ENCODE measurements around the gene IL1RAPL1. TPM values are rescaled to one million over a fixed set of nuclear protein-coding genes. Genes with fewer than 3 reads are reported as not detected.
A peak's percentile ranks its signal among the peaks of the same experiment; 100 is the strongest.

Gene IL1RAPL1
- total RNA-seq, 4 donors from 2014 or later, result 0.16 to 0.46 TPM; not detected in 2

GRCh38 chrX:29478336-29479069 is 891.3 kb downstream of the IL1RAPL1 start:
- intact Hi-C loops (cut with DNase I; ENCODE audit: low total_unique reads), result no loop called here
- no peaks in the 10 kb centered on the region for H3K27me3 ChIP-seq
- no peaks in the 10 kb centered on the region for H3K9me3 ChIP-seq
- no peaks in the 10 kb centered on the region for H3K36me3 ChIP-seq
- in situ Hi-C loops (cut with MboI; ENCODE audit: low sequenced_read_pairs in 4 of 4), result loop anchor here in 1 of 4 donors (25.0 kb wide), 1 partner anchor 91 kb away; no protein-coding TSS in a partner anchor
- H3K27ac ChIP-seq, result no peak overlapping the region
- no peaks in the 10 kb centered on the region for H3K4me1 ChIP-seq
- no peak overlapping the region for H3K4me3 ChIP-seq
- TF ChIP-seq, protein P1, sequence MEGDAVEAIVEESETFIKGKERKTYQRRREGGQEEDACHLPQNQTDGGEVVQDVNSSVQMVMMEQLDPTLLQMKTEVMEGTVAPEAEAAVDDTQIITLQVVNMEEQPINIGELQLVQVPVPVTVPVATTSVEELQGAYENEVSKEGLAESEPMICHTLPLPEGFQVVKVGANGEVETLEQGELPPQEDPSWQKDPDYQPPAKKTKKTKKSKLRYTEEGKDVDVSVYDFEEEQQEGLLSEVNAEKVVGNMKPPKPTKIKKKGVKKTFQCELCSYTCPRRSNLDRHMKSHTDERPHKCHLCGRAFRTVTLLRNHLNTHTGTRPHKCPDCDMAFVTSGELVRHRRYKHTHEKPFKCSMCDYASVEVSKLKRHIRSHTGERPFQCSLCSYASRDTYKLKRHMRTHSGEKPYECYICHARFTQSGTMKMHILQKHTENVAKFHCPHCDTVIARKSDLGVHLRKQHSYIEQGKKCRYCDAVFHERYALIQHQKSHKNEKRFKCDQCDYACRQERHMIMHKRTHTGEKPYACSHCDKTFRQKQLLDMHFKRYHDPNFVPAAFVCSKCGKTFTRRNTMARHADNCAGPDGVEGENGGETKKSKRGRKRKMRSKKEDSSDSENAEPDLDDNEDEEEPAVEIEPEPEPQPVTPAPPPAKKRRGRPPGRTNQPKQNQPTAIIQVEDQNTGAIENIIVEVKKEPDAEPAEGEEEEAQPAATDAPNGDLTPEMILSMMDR (IDR thresholded peaks at IDR 0.05 in 4 of 5, conservative IDR thresholded peaks at IDR 0.05 in 1 of 5), result peak in 1 of 5 experiments; percentile 9
- TF ChIP-seq POLR2A (IDR thresholded peaks at IDR 0.05), result no peak
- no peak for DNase-seq
- ATAC-seq, result no peak

GRCh38 chrX:29487214-29487613 is 900.0 kb downstream of the IL1RAPL1 start:
- H3K4me1 ChIP-seq, result no peaks in the 10 kb centered on the region
- in situ Hi-C loops (cut with MboI; ENCODE audit: low sequenced_read_pairs in 4 of 4), result loop anchor here in 1 of 4 donors (25.0 kb wide), 1 partner anchor 100 kb away; no protein-coding TSS in a partner anchor
- H3K9me3 ChIP-seq, result no peaks in the 10 kb centered on the region
- no peak overlapping the region for H3K4me3 ChIP-seq
- DNase-seq (no peak), ATAC-seq (no peak)
- H3K36me3 ChIP-seq, result no peaks in the 10 kb centered on the region
- intact Hi-C loops (cut with DNase I; ENCODE audit: low total_unique reads), result no loop called here
- H3K27me3 ChIP-seq, result no peaks in the 10 kb centered on the region
- H3K27ac ChIP-seq, result no peak overlapping the region
- TF ChIP-seq POLR2A (IDR thresholded peaks at IDR 0.05), result no peak
- TF ChIP-seq, protein P1 (IDR thresholded peaks at IDR 0.05 in 4 of 5, conservative IDR thresholded peaks at IDR 0.05 in 1 of 5), result no peak

DNA sequence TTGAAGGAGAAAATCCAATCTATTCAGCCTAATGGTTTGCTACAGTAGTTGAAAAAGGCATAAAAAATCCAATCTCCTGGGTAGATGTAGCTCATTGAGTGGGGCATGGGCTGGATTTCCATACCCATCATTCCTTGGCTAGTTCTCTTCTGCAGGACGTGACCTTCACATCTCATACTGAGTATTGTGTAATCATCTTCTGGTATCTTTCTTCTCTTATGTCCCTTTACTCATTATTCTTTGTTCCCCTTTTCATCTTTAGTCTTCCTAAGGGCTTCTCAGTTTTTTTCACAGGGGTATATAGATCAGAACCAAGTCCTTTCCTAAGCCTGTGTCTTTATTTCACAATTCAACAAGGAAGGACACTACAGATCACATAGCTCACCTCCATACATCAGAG is 900.5 kb downstream of the IL1RAPL1 start:
- Histone ChIP-seq H3K4me3 (no peak overlapping the region), H3K4me1 (no peaks in the 10 kb centered on the region), H3K36me3 (no peaks in the 10 kb centered on the region), H3K9me3 (no peaks in the 10 kb centered on the region), H3K27ac (no peak overlapping the region), H3K27me3 (no peaks in the 10 kb centered on the region)
- intact Hi-C loops (cut with DNase I; ENCODE audit: low total_unique reads) (no loop called here), in situ Hi-C loops (cut with MboI; ENCODE audit: low sequenced_read_pairs in 4 of 4) (loop anchor here in 1 of 4 donors (25.0 kb wide), 1 partner anchor 100 kb away; no protein-coding TSS in a partner anchor)
- DNase-seq, result no peak
- TF ChIP-seq POLR2A (IDR thresholded peaks at IDR 0.05), result no peak
- TF ChIP-seq, protein P1 (IDR thresholded peaks at IDR 0.05 in 4 of 5, conservative IDR thresholded peaks at IDR 0.05 in 1 of 5), result no peak
- no peak for ATAC-seq

- ATAC-seq (no peak), DNase-seq (no peak)
- Histone ChIP-seq H3K27me3 (no peaks in the 10 kb centered on the region), H3K4me1 (no peaks in the 10 kb centered on the region), H3K27ac (no peak overlapping the region), H3K4me3 (no peak overlapping the region), H3K9me3 (no peaks in the 10 kb centered on the region), H3K36me3 (no peaks in the 10 kb centered on the region)
- TF ChIP-seq, protein P1 (IDR thresholded peaks at IDR 0.05 in 4 of 5, conservative IDR thresholded peaks at IDR 0.05 in 1 of 5), result no peak
- intact Hi-C loops (cut with DNase I; ENCODE audit: low total_unique reads) (no loop called here), in situ Hi-C loops (cut with MboI; ENCODE audit: low sequenced_read_pairs in 4 of 4) (loop anchor here in 1 of 4 donors (25.0 kb wide), 1 partner anchor 102 kb away; no protein-coding TSS in a partner anchor)
Observed at GRCh38 chrX:29488919-29489318, 901.7 kb downstream of the IL1RAPL1 start.

Data from gastrocnemius medialis (tissue), 4 donors.